Activated naive CD4-positive, alpha-beta T cell treated with anti-CD3 and anti-CD28 coated beads, Interleukin-2, amount 50 U/mL, for 72 hours (primary cell): ENCODE data around the gene UBFD1. TPM values are rescaled to one million over a fixed set of nuclear protein-coding genes. Genes with fewer than 3 reads are reported as not detected.
"Not testable (repeated sequence)": the region's sequence is repeated elsewhere in the genome, so short reads cannot be mapped to it uniquely, and the experiment has no call there.

Source experiments
- ATAC-seq, 2 donors: fragments of 150-1000 bp; cut with Tn5 transposase; 2 replicates each; pipeline ENCODE4 v1.10.0; 2021; ENCODE audit warnings: mild to moderate bottlenecking in 2 of 2, moderate library complexity in 2 of 2
- DNase-seq, 2 donors: peaks; one replicate each; pipeline ENCODE4 v3.0.0; 2021 to 2022; ENCODE audit warnings: low spot score in 2 of 2
- H3K27ac Mint-ChIP-seq, 2 donors: one replicate each; pipeline ENCODE4 v1.8.0; 2022; ENCODE audit warnings: mild to moderate bottlenecking in 2 of 2, mixed read lengths in 2 of 2
- H3K36me3 Mint-ChIP-seq, 2 donors: one replicate each; pipeline ENCODE4 v1.8.0; 2022; ENCODE audit warnings: mixed read lengths in 2 of 2
- H3K9me3 Mint-ChIP-seq, 2 donors: one replicate each; pipeline ENCODE4 v1.8.0; 2022; ENCODE audit warnings: mixed read lengths in 2 of 2
- total RNA-seq, 2 donors: library from RNA; stranded (reverse); gene quantifications; one replicate each; pipeline ENCODE4 v1.2.3, GENCODE V29; 2022

UBFD1 gene
- total RNA-seq, 2 donors from 2014 or later = 44.0 to 61.5 TPM

DNA sequence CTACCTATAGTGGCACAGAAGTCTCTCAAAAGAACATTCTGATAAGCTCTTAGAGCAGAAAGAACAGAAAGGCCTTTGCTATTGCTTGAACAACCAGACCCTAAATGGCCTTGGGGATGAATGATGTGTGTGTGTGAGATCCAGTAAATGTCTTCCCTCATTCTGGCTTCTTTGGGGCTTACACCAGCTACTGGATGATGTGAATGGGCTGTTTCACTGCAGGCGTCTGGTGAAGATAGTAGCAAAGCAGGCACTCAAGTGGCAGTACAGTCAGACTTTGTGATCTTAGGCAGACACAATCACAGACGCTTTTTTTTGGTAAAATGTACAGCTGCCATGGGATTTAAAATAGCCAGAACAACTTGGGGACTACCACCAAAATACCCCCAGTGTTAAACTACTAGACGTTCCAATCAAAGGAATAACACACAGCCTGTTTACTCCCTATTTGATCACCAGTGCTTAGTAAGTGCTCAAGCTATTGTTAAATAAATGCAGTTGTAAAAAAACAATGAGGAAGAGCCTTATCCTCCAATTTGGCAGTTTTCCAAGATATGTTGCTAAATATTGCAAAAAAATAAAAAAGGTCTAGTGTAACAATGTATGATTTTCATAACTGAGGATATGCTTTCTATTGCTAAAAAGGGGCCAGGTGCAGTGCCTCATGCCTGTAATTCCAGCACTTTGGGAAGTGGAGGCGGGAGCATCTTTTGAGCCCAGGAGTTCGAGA, 20.7 kb downstream of the UBFD1 start:
- peak overlapping the region in 1 of 2 donors; percentile 66 for H3K27ac Mint-ChIP-seq
- H3K36me3 Mint-ChIP-seq = peaks cover 0 to 8% of the 10 kb centered on the region in 2 donors
- DNase-seq = no peak
- no peaks in the 10 kb centered on the region for H3K9me3 Mint-ChIP-seq
- no peak for ATAC-seq

GRCh38 chr16:23579371-23579770, 21.8 kb downstream of the UBFD1 start:
- peaks cover 3 to 12% of the 10 kb centered on the region in 2 donors for H3K36me3 Mint-ChIP-seq

DNA sequence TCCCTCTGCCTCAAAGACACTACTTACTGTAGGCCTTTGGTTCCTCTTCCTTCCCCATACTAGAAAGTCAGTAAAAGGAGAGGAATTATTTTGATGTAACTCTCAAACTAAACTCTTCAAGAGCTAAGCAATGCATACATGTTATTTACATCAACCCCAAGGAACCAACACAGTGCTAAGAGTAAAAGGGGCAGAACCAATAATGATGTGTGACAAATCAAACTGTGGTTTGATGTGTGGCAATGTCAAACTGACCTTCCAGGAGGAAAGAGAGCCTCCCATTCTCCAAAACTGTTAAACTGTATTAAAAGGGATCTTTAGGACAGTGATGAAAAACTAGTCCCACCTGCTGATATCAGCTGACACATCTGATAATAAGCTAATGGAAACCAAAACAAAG, 22.9 kb downstream of the UBFD1 start:
- ATAC-seq = no peak
- no peaks in the 10 kb centered on the region for H3K9me3 Mint-ChIP-seq
- H3K27ac Mint-ChIP-seq = peak overlapping the region in 1 of 2 donors; percentile 36
- no peak for DNase-seq
- H3K36me3 Mint-ChIP-seq = peaks cover 5 to 13% of the 10 kb centered on the region in 2 donors

More at GRCh38 chr16:23579371-23579770, 21.8 kb downstream of the UBFD1 start:
- no peak for DNase-seq
- peak overlapping the region in 1 of 2 donors; percentile 30 for H3K27ac Mint-ChIP-seq
- H3K9me3 Mint-ChIP-seq = no peaks in the 10 kb centered on the region
- ATAC-seq = no peak

DNA sequence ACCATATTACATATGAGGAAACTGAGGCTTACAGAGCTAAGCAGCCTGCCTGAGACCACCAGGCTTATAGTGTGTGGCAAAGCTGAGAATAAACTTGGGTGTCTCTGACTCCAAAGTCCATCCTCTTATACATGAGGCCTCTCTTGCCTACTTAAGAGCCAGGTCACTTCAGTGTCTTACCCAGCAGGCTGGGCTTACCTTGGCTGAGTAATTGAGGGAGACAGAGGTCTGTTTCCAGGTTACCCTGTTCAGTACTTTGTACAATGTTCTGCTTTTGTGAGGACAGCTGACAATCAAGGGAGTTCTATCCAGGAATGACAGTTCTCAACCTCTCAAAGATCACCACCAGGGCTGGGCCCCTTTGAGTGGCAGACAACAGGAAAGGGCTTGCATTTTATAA, 24.2 kb downstream of the UBFD1 start:
- peak overlapping the region in 1 of 2 donors; percentile 29 for H3K27ac Mint-ChIP-seq
- peaks cover 5 to 13% of the 10 kb centered on the region in 2 donors for H3K36me3 Mint-ChIP-seq
- DNase-seq = no peak
- H3K9me3 Mint-ChIP-seq = no peaks in the 10 kb centered on the region
- no peak for ATAC-seq

GRCh38 chr16:23583271-23583670, 25.7 kb downstream of the UBFD1 start:
- H3K9me3 Mint-ChIP-seq, H3K27ac Mint-ChIP-seq, ATAC-seq, DNase-seq: not testable (repeated sequence)
- peaks cover 5 to 13% of the 10 kb centered on the region in 2 donors for H3K36me3 Mint-ChIP-seq

GRCh38 chr16:23584186-23585076, 26.9 kb downstream of the UBFD1 start:
- Mint-ChIP-seq H3K9me3 (no peaks in the 10 kb centered on the region), H3K36me3 (peaks cover 5 to 17% of the 10 kb centered on the region in 2 donors), H3K27ac (peak overlapping the region in 1 of 2 donors; percentile 5)
- ATAC-seq = no peak
- no peak for DNase-seq

DNA sequence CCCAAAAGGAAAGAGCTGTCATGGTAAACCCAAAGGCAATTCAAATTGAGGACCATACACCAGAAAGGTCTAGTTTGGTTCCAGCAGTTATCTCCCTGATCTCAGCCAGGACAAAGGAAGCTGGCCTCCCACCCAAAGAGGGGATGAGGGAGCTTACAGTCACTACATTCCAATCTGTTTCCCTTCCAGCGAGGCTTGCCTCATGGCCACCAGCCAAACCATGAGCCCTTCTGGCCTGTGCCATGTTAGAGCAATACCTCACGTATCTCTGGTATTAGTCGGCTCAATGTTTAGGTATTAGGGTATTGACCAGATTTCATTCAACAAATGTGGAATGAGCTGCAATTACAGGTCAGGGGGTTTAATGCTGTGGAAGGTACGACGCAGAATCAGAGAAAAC, 30.2 kb downstream of the UBFD1 start:
- Mint-ChIP-seq H3K9me3 (no peaks in the 10 kb centered on the region), H3K36me3 (peaks cover 11 to 12% of the 10 kb centered on the region in 2 donors), H3K27ac (peak overlapping the region in 1 of 2 donors; percentile 50)
- ATAC-seq = no peak
- no peak for DNase-seq

DNA sequence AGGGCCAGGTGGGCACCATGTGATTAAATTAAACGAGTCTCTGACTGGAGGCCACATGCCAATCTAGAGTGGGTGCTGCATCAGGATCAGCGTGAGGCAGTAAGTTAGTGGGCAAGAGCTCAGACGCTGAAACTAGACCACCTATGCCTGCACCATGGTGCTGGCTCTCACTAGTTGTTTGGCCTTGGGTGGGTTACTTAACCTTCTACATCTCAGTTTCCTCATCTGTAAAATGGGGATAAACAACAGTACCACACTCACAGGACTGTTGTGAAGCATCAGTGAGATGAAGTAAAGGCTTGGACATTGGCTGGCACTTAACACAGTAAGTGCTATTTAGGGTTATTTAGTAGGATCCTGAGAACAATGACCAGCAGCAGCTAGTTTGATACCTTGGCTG, 32.7 kb downstream of the UBFD1 start:
- Mint-ChIP-seq H3K27ac (no peak overlapping the region), H3K36me3 (peaks cover 6 to 7% of the 10 kb centered on the region in 2 donors), H3K9me3 (no peaks in the 10 kb centered on the region)
- DNase-seq (no peak), ATAC-seq (no peak)

DNA sequence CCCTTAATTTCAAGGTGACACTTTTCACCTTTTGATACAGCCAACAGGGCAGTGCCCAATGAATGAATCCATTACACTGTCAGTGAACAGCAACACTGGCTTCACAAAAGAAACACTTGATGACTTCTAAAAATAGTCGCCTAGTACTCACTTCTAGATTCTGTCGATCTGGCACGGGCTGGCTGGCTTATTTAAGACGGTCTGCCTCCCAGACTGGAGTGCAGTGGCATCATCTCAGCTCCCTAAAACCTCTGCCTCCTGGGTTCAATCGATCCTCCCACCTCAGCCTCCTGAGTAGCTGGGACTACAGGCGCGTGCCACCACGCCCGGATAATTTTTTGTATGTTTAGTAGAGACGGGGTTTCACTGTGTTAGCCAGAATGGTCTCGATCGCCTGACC, 36.7 kb downstream of the UBFD1 start:
- DNase-seq (no peak), ATAC-seq (no peak)
- Mint-ChIP-seq H3K9me3 (no peaks in the 10 kb centered on the region), H3K36me3 (peaks cover 4 to 11% of the 10 kb centered on the region in 2 donors), H3K27ac (peak overlapping the region in 1 of 2 donors; percentile 68)

DNA sequence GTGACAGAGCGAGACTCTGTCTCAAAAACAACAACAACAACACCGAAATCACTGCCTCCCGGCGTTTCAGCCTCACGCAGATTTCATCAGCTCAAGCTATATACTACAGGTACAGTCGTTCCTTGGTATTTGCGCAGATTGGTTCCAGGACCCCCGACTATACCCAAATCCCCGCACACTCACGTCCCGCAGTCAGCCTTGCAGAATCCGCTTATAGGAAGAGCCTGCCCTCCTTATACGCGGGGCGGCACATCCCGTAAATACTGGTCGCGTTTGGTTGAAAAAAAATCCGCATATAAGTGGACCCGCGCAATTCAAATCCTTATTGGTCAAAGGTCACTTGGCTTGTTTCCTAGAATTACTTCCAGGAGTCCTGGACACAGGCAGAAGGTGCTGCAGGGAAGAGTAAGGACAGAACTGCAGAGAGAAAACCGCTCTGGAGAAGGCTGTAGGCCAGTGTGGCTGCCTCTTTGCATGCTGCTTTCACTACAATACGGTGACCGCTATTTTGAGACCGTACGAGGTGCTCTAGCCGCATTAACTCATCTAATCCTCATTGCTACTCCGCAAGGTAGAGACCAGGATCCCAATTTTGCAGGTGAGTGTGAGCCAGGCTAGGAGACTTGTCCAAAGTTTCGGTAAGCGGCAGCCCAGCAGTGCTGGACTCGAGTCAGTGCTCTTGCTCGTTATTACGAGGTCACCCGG, 37.9 kb downstream of the UBFD1 start:
- H3K27ac Mint-ChIP-seq = peak overlapping the region; percentile 73 to 82
- ATAC-seq (no peak), DNase-seq (peak in 1 of 2 donors; percentile 57)
- H3K36me3 Mint-ChIP-seq = peaks cover 0 to 11% of the 10 kb centered on the region in 2 donors
- H3K9me3 Mint-ChIP-seq = no peaks in the 10 kb centered on the region

DNA sequence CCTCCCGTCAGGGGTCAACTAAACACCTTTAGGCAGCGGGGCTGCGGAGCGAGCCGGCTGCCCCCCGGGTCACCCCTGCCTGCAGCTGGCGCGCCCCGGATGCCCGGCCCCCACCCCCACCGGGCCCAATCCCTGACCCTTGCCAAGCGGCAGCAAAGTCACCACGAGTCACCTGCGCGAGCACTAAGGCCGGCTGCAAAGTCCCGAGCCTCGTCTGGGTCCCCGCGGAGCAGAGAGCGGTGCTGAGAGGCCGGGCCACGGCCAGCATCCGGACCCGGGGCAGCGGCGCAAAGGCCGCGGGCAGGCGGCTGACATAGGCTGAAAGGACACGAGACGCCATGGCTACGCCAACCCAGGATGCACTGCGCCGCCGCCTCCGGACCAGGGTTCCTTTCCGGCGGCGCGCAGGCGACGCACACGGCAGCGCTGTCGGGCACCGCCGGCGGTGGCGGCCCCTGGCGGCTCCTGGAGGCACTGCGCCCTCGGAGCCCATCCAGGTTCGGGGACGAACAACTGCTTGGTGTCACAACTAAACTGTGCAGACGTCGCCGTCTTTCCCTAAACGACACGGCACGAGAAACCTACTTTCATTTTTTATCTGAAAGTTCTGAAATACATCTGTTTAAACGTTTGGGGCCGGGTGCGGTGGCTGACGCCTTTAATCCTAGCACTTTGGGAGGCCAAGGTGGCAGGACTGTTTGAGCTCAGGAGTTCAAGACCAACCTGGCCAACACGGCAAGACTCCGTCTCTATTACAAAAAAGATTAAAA, 38.6 kb downstream of the UBFD1 start, which contains the start of gene NDUFAB1:
Gene NDUFAB1, minus strand, starts transcription at position 366 of the 770 bp plus-strand sequence. Its CDS starts 26 bp downstream, at position 340.
- DNase-seq (peak; percentile 92 to 97), ATAC-seq (peak; percentile 99)
- peak within 1 kb of the TSS; percentile 73 to 82 for H3K27ac Mint-ChIP-seq
- H3K9me3 Mint-ChIP-seq = no peaks in the 10 kb centered on the region
- peaks cover 0 to 11% of the 10 kb centered on the region in 2 donors for H3K36me3 Mint-ChIP-seq

DNA sequence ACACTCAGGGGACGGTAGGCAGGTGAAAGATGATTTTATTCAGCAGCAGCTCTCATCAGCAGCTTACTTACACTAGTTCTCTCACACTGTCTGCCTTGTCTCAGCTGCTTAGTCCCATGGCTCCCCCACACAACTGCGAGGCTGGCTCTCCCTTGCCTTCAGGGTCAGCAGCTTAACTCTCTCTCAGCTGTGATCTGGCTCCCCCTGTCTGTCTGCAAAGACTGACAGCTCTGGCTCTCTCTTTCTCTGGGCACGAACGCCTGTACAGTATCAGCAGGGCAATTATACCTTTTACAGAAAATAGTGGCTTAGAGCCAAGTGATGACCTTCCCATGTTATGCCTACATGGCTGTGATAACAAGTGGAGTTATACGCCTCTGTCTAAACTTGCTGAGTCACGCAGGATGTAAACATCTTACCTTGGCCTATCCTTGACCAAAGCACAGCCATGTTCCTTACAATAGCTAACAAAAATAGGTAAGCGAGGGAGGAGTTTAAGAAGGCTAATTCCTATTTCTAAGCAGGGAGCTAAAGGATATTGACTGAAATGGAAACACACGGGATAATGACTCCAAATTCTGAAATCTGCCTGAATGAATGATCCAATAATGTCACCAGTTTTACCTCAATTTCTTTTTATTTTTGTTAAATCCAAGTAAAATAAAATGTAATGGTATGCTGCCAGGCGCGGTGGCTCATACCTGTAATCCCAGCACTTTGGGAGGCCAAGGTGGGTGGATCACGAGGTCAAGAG, 39.7 kb downstream of the UBFD1 start:
- H3K9me3 Mint-ChIP-seq = no peaks in the 10 kb centered on the region
- DNase-seq (peak in 1 of 2 donors; percentile 7), ATAC-seq (no peak)
- H3K36me3 Mint-ChIP-seq = peaks cover 0 to 4% of the 10 kb centered on the region in 2 donors
- H3K27ac Mint-ChIP-seq = peak overlapping the region; percentile 39 to 73

GRCh38 chr16:23607726-23608125, 50.2 kb downstream of the UBFD1 start:
- Mint-ChIP-seq H3K36me3 (no peaks in the 10 kb centered on the region), H3K27ac (no peak overlapping the region), H3K9me3 (no peaks in the 10 kb centered on the region)
- ATAC-seq (no peak), DNase-seq (no peak)

- DNase-seq (no peak), ATAC-seq (no peak)
- Mint-ChIP-seq H3K27ac (no peak overlapping the region), H3K36me3 (no peaks in the 10 kb centered on the region), H3K9me3 (no peaks in the 10 kb centered on the region)
These were observed 50.7 kb downstream of the UBFD1 start for GRCh38 chr16:23608194-23608593.

- no peaks in the 10 kb centered on the region for H3K36me3 Mint-ChIP-seq
These were observed 52.4 kb downstream of the UBFD1 start for GRCh38 chr16:23609929-23610328.

More at GRCh38 chr16:23609929-23610328, 52.4 kb downstream of the UBFD1 start:
- H3K9me3 Mint-ChIP-seq = no peaks in the 10 kb centered on the region
- peak overlapping the region in 1 of 2 donors; percentile 77 for H3K27ac Mint-ChIP-seq
- DNase-seq (no peak), ATAC-seq (no peak)
